Right ventricle myocardium superior (tissue), 1 donor: ENCODE measurements around the gene CACNA1F. TPM values are rescaled to one million over a fixed set of nuclear protein-coding genes. Genes with fewer than 3 reads are reported as not detected.

Experiments
- ATAC-seq: fragments of 200-7000 bp; cut with Tn5 transposase; one replicate; pipeline ENCODE4 v1.9.1; 2020; ENCODE audit warnings: mild to moderate bottlenecking; ENCODE audit not compliant: poor library complexity
- DNase-seq: peaks from one replicate; pipeline ENCODE4 v3.0.0-alpha.2; 2020
- intact Hi-C: fragments of 100-400 bp; cut with DNase I; formaldehyde crosslinking; loops from one replicate; pipeline ENCODE4 v1.11.2; 2022
- total RNA-seq: library from RNA; stranded (reverse); fragmentation: NEBNext Ultra II Directional; extraction: Animal tissue kit (Norgen Biotek cat#: 25700); gene quantifications from one replicate; pipeline ENCODE4 v1.2.1, GENCODE V29; 2021
- donor health status: DM: no; HTN: yes; CAD: no; lungs with severe emphysema.

The CACNA1F gene
- total RNA-seq, 1 donor from 2014 or later, result 0.11 TPM

DNA sequence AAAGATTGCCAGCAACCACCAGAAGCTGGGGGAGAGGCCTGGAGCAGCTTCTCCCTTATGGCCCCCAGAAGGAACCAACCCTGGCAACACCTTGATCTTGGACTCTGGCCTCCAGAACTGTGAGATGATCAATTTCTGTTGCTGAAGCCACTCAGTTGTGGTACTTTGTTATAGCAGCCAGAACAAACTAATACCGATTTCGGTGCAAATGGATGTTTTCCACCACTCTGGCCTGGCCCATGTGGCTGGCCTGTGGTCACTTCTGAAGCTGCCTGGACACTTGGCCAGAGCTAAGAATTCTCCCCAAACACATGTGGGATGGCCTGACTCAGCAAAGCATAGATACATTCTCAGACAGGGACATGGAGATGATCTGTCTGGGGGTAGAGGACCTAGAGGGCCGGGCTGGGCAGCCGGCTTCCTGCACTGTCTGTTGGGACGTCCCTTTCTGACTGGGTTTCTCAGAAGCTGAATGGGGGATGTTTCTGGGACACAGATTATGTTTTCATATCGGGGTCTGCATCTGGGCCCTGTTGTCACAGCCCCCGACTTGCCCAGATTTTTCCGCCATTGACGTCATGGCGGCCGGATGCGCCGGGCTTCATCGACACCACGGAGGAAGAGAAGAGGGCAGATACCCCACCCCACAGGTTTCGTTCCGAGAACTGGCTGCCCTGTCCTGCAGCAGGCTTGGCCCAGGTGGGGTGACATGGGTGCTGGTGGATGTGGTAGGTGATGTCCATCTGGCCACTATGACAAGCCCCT lies 27.3 kb upstream of the CACNA1F start:
- intact Hi-C loops, result no loop called here
- DNase-seq, result no peak
- ATAC-seq, result no peak

DNA sequence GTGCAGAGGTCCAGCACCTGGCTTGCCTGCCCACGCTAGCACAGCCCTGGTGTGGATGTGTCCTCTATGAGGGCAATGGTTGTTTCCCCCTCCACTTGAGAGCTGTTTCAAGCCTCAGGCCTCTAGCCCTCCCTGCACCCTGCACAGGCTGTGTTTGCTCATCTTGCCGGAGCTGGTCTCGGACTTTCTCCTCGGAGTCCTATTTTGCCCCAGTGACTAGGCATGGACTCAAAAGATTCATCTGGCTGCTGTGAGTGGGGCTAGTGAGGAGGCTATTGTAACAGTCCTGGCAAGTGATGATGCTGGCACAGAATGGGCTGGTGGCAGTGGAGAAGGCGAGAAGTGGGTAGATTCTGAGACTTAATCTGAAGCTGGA lies 25.6 kb upstream of the CACNA1F start:
- ATAC-seq, result no peak
- intact Hi-C loops, result no loop called here
- no peak for DNase-seq

DNA sequence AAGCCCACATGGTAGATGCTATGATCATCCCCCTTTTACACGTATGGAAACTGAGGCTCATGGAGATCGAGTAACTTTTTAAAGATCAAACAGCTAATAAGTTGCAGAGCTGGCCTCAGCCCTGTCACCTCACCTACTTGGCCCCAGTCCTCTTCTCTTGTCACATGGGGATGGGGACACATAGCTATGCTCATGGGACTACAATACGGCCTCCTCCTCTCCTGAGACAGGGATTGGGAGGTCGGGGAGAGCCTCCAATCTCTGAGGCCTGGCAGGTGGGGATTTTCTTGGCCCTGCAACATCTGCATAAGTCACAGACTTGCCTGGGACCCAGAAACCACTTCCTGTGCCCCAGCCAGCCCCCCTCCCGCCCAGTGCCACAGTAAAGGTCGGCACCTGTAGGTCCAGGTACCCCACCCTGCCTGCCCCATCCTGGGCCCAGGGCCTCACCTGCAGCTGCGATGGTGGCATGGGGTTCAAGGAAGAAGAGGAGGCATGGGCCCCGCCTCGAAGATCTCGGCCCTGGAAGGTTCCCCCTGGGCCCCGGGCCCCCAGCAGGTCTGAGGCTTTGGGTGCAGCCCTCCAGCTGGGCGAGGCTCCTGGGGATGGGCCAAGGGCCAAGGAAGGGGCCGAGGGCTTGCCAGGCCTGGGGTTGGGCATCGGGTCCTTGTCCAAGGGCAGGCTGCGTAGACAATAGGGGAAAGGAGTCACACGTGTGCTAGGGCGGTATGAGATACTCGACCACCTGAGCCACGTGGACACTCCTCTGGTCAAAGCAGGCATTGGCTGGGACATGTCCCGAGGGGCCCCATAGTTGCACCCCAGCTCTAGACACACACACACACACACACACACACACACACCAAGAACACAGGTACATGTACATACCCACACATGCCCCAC lies 25.0 kb upstream of the CACNA1F start:
- ATAC-seq, result no peak

DNA sequence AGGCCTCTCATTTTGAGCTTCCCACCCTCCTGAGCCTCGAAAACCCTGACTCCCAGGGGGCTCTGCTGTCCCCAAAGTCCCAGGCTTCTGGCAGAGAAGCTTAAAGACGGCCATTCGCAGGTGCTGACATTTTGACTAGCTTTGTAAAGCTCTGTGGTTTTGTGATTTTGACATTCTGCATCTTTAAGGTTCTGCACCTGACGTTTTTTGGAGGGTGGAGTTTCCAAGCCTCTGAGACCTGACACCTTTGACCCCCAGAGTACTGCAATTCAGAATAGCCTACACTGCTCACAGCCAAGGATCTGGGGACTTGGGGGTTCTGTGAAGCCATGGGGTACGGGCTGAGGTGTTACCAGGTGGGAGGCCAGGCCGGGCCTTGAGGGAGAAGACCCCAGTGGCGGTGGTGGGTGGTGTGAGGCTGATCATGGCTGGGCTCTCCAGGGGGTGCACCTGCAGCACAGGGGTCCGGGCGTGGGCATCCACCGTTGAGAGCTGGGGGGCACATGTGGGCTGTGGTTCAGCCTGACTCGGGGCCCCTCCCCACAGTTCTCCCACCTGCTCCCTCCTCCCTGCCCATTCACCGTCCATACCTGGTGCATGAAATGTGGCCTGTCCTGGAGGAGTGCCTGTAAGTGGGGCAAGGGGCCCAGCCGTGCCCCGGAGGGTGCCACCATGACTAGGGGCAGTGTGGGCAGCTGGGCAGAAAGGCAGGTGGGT lies 24.1 kb upstream of the CACNA1F start:
- intact Hi-C loops, result no loop called here
- ATAC-seq (no peak), DNase-seq (no peak)

More for the DNA sequence above, 25.0 kb upstream of the CACNA1F start:
- DNase-seq, result no peak
- intact Hi-C loops, result no loop called here

DNA sequence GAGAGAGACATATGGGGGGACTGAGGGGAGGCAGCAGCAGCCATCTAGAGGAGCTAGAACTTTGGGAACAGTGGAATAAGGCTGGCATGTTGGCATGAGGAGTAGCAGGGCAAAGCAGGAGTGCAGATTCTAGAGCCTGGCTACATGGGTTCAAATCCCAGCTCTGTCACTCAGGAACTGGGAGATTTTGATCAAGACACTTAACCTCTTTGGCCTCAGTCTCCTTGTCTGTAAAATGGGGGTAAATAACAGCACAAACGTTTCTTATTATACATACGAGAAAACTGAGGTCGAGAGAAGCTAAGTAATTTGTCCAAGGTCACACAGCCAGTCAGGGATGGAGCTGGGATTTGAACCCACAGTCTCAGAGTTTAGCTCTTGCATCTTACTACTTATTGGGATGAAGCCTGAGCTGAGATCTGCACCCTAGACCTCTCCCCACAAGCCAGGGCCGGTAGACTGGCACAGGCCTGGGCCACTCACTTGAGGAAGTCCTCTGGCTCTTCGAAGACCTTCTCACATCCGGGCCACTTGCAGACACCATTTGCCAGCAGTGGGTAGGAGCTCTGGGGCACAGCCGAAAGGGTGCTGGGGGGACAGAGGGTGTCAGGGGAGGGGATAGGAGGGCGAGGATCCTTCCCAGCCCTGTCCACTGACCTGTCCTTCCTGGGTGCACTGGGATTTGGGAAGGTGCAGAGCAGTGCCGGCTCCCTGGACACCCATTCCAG lies 23.3 kb upstream of the CACNA1F start:
- intact Hi-C loops, result no loop called here
- no peak for ATAC-seq
- no peak for DNase-seq

DNA sequence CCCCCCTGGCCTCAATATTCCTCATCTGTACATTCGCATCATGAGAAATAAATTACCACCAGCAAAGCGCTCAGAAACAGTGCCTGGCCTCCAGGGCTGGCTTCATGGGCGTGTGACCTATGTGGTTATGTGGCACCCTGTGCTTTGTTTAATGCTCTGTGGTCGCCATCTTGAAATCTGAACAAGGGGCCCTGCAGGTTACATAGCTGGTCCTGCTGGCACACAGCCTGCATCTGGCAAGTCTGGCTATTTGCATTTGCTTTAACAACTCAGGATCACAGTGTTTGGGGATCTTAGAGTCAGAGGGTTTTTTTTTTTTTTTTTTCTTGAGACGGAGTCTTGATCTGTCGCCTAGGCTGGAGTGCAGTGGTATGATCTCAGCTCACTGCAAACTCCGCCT lies 21.5 kb upstream of the CACNA1F start:
- ATAC-seq, result no peak

DNA sequence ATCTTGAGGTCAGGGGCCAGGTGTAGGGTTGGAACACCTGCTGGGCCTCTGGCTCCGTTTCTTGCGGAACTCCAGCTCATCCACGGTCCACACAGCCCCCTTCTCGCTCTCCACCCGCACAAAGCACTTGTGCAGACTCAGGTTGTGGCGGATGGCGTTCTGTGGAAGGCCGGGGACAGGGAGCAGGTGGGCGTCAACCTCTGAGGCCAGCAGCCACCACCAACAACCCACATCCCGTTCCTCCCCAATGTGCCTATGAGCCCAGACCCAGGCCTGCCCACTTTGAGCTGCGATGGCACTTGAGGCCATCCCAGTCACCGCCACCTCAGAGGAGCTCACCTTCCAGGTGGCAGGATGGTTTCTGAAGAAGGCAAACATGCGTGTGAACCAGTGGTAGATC lies 18.2 kb upstream of the CACNA1F start:
- ATAC-seq, result no peak

More for the DNA sequence above, 21.5 kb upstream of the CACNA1F start:
- intact Hi-C loops, result no loop called here
- no peak for DNase-seq

DNA sequence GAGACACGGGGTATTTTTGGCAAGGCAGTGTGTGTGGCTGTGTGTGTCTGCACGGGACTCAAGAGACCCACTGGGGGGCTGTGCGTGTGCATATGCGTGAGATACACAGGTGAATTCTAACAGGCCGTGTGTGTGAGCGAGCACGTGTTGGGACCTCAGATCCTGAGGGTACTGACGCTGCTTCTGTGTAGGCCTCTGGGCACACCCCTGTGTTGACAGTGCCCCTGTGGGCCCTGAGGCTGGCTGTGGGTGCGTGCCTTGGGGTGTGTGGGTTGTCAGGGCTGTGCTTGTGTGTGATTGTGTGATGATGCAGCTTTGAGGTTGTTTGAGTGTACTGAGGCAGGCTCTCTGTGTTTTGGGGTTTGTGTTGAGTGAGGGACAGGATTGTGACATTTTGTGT lies 17.4 kb upstream of the CACNA1F start:
- ATAC-seq (no peak), DNase-seq (no peak)
- intact Hi-C loops, result no loop called here

More for the DNA sequence above, 18.2 kb upstream of the CACNA1F start:
- intact Hi-C loops, result no loop called here
- no peak for DNase-seq

DNA sequence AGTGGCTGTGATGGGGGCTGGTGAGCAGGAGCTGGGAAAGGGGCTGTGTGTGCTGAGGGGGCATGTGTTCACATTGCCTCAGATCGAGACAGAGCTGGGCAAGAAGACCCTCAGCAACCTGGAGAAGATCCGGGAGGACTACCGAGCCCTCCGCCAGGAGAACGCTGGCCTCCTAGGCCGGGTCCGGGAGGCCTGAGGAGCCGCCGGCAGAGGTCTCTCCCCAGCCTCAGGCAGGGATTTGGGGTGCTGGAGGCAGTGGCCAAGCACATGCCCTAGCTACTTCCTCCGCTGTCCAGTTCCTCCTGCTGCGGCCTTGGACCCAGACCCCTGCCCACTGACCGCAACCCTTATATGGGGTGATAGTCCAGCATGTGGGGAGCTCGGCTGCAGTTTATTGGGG lies 16.9 kb upstream of the CACNA1F start:
- intact Hi-C loops, result no loop called here
- ATAC-seq, result no peak
- no peak for DNase-seq

DNA sequence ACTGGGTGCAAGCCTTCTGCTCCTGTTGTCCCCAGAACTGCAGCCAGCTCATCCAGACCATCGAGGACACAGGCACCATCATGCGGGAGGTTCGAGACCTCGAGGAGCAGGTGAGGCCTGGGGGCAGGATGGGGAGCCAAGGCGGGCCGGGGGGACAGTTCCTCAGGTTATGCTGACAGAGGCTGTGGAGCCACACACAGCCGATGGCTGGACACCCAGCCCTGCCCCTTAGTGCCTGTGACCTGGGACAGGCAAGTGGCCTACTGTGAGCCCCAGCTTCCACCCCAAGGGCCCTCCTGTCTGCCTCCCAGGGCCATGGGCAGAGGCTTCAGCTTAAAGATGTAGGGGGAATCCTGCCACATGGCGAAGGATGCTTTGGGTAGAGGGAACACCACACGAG lies 16.5 kb upstream of the CACNA1F start:
- DNase-seq (no peak), ATAC-seq (no peak)
- intact Hi-C loops, result no loop called here

DNA sequence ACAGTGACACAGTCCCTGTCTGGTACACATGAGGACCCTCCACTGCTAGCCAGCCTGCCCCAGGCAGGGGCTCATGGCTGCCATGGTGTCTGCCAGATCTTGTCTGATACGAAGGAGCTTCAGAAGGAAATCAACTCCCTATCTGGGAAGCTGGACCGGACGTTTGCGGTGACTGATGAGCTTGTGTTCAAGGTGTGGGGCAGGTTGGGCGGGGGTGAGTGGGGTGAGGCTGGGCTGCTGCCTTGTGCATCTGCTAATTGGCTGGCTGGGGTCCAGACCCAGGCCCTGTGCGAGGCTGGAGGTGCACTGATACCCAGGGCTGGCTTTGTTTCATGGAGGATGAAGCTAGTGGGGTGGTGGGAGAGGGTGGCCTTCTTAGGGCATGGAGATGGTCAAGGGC lies 15.9 kb upstream of the CACNA1F start:
- intact Hi-C loops, result no loop called here
- ATAC-seq (no peak), DNase-seq (no peak)

DNA sequence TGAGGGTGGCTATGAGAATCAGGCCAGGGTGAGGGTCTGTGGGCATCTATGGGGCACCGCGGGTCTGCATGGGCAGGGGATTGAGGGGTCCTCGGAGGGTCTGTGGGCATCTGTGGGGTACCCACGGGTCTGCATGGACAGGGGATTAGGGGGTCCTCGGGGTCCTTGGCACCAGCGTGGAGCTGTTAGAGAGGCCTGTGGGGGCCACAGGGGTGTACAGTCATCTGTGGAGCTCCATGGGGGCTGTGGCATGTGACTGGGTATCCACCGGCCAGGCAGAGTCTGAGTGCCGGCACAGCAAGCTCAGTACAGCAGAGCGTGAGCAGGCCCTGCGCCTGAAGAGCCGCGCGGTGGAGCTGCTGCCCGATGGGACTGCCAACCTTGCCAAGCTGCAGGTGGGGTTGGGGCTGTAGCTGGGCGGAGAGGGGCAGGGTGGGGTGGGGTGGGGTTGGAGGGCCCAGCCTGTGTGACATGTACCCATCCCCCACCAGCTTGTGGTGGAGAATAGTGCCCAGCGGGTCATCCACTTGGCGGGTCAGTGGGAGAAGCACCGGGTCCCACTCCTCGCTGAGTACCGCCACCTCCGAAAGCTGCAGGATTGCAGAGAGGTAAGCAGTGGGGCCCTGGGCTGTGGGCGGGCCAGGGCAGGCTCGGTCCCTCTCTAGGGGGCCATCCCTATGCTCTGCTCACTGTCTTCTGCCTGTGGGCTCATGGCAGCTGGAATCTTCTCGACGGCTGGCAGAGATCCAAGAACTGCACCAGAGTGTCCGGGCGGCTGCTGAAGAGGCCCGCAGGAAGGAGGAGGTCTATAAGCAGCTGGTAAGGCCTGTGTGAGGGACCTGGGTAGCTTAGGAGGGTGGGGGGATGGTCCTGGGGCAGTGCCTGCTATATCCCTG lies 15.0 kb upstream of the CACNA1F start:
- intact Hi-C loops, result no loop called here
- ATAC-seq (no peak), DNase-seq (no peak)

DNA sequence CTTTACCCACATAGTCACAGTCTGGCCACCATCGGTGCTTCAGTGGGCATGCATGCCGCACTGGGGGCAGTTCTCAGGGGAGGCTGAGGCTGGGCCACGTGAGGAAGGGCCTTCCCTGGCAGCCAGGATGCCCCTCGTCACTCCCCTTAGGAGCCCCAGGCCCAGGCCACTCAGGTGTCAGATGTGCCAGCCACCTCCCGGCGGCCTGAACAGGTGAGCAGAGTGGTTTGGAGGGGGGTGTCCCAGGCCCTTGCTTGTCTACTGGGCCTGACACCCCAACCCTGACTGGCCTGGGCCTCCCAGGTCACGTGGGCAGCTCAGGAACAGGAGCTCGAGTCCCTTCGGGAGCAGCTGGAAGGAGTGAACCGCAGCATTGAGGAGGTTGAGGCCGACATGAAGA lies 14.2 kb upstream of the CACNA1F start:
- no peak for ATAC-seq
- intact Hi-C loops, result no loop called here
- DNase-seq, result no peak

DNA sequence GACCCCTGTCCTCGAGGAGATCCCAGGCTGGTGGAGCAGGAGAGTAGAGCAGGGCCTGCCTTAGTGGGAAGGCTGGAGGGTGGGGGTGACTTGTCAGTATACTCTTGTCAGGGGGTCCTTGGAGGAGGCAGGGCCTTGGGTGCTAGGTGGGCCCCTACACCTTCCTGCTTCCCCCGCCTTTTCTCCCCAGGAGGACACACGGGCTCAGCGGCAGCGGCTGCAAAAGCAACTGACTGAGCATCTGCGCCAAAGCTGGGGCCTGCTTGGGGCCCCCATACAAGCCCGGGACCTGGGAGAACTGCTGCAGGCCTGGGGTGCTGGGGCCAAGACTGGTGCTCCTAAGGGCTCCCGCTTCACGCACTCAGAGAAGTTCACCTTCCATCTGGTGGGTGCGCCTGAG lies 13.4 kb upstream of the CACNA1F start:
- no peak for DNase-seq
- no peak for ATAC-seq
- intact Hi-C loops, result no loop called here

DNA sequence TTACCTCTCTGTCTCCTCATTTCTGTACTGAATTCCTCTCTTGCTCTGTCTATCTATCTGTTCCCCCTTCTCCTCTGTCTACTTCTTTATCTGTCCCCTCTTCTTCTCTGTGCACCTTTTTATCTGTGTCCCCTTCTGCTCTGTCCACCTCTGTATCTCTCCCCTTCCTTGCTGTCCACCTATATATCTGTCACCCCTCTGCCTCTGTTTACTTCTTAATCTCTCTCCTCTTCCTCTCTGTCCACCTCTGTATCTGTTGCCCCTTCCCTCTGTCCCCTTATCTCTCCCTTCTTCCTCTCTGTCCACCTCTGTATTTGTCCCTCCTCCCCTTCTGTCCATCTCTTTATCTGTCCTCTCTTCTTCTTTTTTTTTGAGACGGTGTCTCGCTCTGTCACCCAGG lies 11.1 kb upstream of the CACNA1F start:
- intact Hi-C loops, result no loop called here
- DNase-seq (no peak), ATAC-seq (no peak)

DNA sequence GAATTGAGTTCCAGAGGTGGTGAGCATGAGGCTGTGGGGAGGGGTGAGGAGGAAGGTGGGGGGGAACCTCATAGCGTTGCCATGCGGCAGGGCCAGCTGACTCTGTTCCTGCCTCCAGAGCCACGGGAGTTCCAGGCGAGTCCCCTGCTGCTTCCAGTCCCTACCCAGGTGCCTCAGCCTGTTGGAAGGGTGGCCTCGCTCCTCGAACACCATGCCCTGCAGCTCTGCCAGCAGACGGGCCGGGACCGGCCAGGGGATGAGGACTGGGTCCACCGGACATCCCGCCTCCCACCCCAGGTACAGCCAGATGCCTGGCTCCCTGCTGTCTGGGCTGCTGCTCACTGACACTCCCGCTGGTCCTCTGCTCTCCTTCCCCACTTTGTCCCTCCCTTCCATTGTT lies 10.0 kb upstream of the CACNA1F start:
- intact Hi-C loops, result no loop called here
- DNase-seq (no peak), ATAC-seq (no peak)

DNA sequence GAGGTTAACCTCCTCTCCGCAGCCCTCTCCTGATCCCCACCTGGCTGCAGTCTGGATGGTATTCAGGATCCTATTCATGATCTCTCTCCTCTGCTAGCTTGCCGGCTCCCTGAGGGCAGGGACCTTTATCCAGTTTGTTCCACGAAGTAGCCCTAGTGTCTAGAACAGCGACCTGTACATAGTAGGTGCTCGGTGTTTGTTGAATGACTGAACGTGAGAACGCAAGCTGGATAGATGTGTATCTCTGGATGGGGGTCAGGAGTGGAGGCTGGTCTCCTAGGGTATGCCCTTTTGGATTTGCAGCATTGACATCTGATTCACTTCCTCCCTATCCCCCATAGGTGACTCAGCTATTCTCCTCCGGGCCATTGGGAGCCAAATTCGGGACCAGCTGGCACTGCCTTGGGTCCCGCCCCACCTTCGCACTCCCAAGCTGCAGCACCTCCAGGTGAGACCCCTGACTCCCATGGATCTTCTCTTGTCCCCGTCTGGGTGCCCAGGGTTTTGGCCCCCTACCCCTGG lies 9.5 kb upstream of the CACNA1F start:
- ATAC-seq (no peak), DNase-seq (no peak)
- intact Hi-C loops, result no loop called here

DNA sequence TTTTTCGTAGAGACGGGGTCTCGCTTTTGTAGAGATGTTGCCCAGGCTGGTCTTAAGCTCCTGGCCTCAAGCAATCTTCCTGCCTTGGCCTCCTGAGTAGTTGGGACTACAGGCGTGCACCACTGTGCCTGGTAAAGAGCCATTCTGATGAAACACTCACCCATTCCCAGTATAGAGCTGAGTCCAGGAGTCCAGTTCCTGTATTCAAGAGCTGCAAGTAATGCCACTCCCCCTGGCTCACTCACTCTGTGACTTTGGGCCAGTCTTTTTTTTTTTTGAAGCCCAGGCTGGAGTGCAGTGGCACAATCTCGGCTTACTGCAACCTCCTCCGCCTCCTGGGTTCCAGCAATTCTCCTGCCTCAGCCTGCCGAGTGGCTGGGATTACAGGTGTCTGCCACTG lies 5.6 kb upstream of the CACNA1F start:
- DNase-seq, result no peak
- intact Hi-C loops, result no loop called here
- no peak for ATAC-seq
